HepG2 (cell line): ENCODE data around the gene GNAL. TPM values are rescaled to one million over a fixed set of nuclear protein-coding genes. Genes with fewer than 3 reads are reported as not detected.

Source experiments
- AGO2 ChIP-seq: fragments of 200-400 bp; formaldehyde crosslinking; optimal IDR thresholded peaks from 2 replicates; pipeline ENCODE3; 2017; ENCODE audit warnings: mild to moderate bottlenecking, low read depth, low read length, moderate library complexity
- ATF2 ChIP-seq: sonication (generic); formaldehyde crosslinking; IDR thresholded peaks from 2 replicates; pipeline ENCODE4 v1.4.0; 2020; ENCODE audit warnings: missing genetic modification reagents
- CCDC6 ChIP-seq: sonication (generic); formaldehyde crosslinking; IDR thresholded peaks from 2 replicates; pipeline ENCODE4 v1.8.1; 2022; ENCODE audit warnings: mild to moderate bottlenecking, missing genetic modification reagents, moderate library complexity
- DNMT3B ChIP-seq: conservative IDR thresholded peaks from 2 replicates; pipeline ENCODE4 v1.6.1; 2016; ENCODE audit warnings: missing biosample characterization, control low read depth
- IRF9 ChIP-seq: sonication (generic); formaldehyde crosslinking; IDR thresholded peaks from 2 replicates; pipeline ENCODE4 v1.8.0; 2022; ENCODE audit warnings: missing genetic modification reagents, mild to moderate bottlenecking, borderline replicate concordance
- PHF8 ChIP-seq: sonication (generic); formaldehyde crosslinking; IDR thresholded peaks from 2 replicates; pipeline ENCODE4 v1.5.0; 2020; ENCODE audit warnings: missing genetic modification reagents
- RFX5 ChIP-seq: IDR thresholded peaks from 2 replicates; pipeline ENCODE4 v1.6.1; 2011; ENCODE audit warnings: low read depth, low read length, improper control_type of control experiment
- SNAPC5 ChIP-seq: sonication (generic); formaldehyde crosslinking; IDR thresholded peaks from 2 replicates; pipeline ENCODE4 v1.8.1; 2023; ENCODE audit warnings: mild to moderate bottlenecking, missing genetic modification reagents, borderline replicate concordance
- TCF7 ChIP-seq: sonication (generic); IDR thresholded peaks from 2 replicates; pipeline ENCODE4 v1.6.1; 2016; ENCODE audit warnings: antibody characterized with exemption, low read depth
- TFDP1 ChIP-seq: IDR thresholded peaks from 2 replicates; pipeline ENCODE4 v1.6.1; 2016; ENCODE audit warnings: missing compliant biosample characterization, missing genetic modification reagents, borderline replicate concordance
- ZGPAT ChIP-seq: IDR thresholded peaks from 2 replicates; pipeline ENCODE4 v1.6.1; 2016; ENCODE audit warnings: mild to moderate bottlenecking
- ZNF280B ChIP-seq: sonication (generic); formaldehyde crosslinking; IDR thresholded peaks from 2 replicates; pipeline ENCODE4 v1.5.0; 2020; ENCODE audit warnings: missing genetic modification reagents, mild to moderate bottlenecking, borderline replicate concordance
- ZNF292 ChIP-seq: sonication (generic); formaldehyde crosslinking; IDR thresholded peaks from 2 replicates; pipeline ENCODE4 v1.8.1; 2022; ENCODE audit warnings: mild to moderate bottlenecking, low read depth, missing genetic modification reagents, borderline replicate concordance
- ZNF362 ChIP-seq: sonication (generic); formaldehyde crosslinking; IDR thresholded peaks from 2 replicates; pipeline ENCODE4 v1.4.0; 2020; ENCODE audit warnings: missing genetic modification reagents, mild to moderate bottlenecking, borderline replicate concordance
- ZNF619 ChIP-seq: sonication (generic); formaldehyde crosslinking; IDR thresholded peaks from 2 replicates; pipeline ENCODE4 v1.4.0; 2020; ENCODE audit warnings: mild to moderate bottlenecking, missing genetic modification reagents
- ZNF720 ChIP-seq: sonication (generic); formaldehyde crosslinking; IDR thresholded peaks from 2 replicates; pipeline ENCODE4 v1.4.0; 2020; ENCODE audit warnings: missing genetic modification reagents
- ZNF800 ChIP-seq: sonication (generic); formaldehyde crosslinking; IDR thresholded peaks from 2 replicates; pipeline ENCODE4 v1.4.0; 2020; ENCODE audit warnings: missing genetic modification reagents
- polyA plus RNA-seq, 8 experiments: library from polyadenylated mRNA; depleted of rRNA in 3 of 8; stranded (reverse) in 7 of 8; unstranded in 1 of 8; fragments of >200 nt; fragmentation: Illumina TruSeq in 4 of 8; extraction: Trizol in 4 of 8; gene quantifications; 2 replicates each; pipeline versions ENCODE4 v1.2.1 to v1.2.3, GENCODE V29; 2011 to 2016; ENCODE audit warnings: low read depth in 4 of 8, missing spikeins in 1 of 8, mixed read lengths in 1 of 8; ENCODE audit not compliant: insufficient read depth in 1 of 8
- total RNA-seq, 5 experiments: library from RNA; depleted of rRNA; stranded (reverse); fragments of >200 nt; fragmentation: Illumina TruSeq; extraction: Trizol; gene quantifications; 2 replicates each; pipeline ENCODE4 v1.2.3, GENCODE V29; 2016; ENCODE audit warnings: low read depth in 1 of 5

GNAL gene
- total and polyA plus RNA-seq, 2 of the 13 experiments (the other 11 are each of a cell fraction or from before 2014, with no cell fraction given), result 0.87 to 1.4 TPM

GRCh38 chr18:11908182-11909060 lies 219.4 kb downstream of the GNAL start, which contains the start of gene MPPE1 (continued):
- TF ChIP-seq IRF9 (CRISPR knock-in tag) (peak; percentile 80; the same call in 1 of the 2 replicates), TCF7 (no peak), DNMT3B (CRISPR knock-in tag) (peak; percentile 49; the same call in 1 of the 2 replicates), ZNF292 (CRISPR knock-in tag) (0 out of 2 replicates have a peak, but pooled peaks have one; percentile 43), ZNF800 (CRISPR knock-in tag) (peak; percentile 96), ZNF362 (CRISPR knock-in tag) (no peak), ZNF720 (CRISPR knock-in tag) (no peak), TFDP1 (CRISPR knock-in tag) (peak; percentile 67; the same call in 1 of the 2 replicates), RFX5 (no peak), PHF8 (CRISPR knock-in tag) (peak; percentile 96), ZGPAT (peak; percentile 80; the same call in 1 of the 2 replicates), CCDC6 (CRISPR knock-in tag) (peak; percentile 70), ATF2 (peak; percentile 45; the same call in 1 of the 2 replicates), ZNF619 (no peak), SNAPC5 (CRISPR knock-in tag) (no peak), AGO2 (peak; percentile 52), ZNF280B (0 out of 2 replicates have a peak, but pooled peaks have one; percentile 17)
